Upper lobe of left lung (tissue), 6 donors: ENCODE measurements around the gene PKNOX2. TPM values are rescaled to one million over a fixed set of nuclear protein-coding genes. Genes with fewer than 3 reads are reported as not detected.

Source experiments
- ATAC-seq, 2 donors: fragments of 200-7000 bp; cut with Tn5 transposase; one replicate each; pipeline ENCODE4 v1.9.1; 2022; ENCODE audit warnings: mild to moderate bottlenecking in 2 of 2, moderate library complexity in 2 of 2; ENCODE audit not compliant: low FRiP score in 2 of 2
- DNase-seq, 2 donors: peaks; one replicate each; pipeline ENCODE4 v3.0.0-alpha.2; 2019 to 2020
- H3K27ac ChIP-seq, 4 donors: fragments of 200-600 bp; sonication (generic); one replicate each; pipeline ENCODE4 v1.5.1; 2016 to 2019
- H3K27me3 ChIP-seq, 4 donors: fragments of 200-600 bp; sonication (generic); one replicate each; pipeline ENCODE4 v1.5.1; 2017 to 2019
- H3K36me3 ChIP-seq, 4 donors: fragments of 200-600 bp; sonication (generic); one replicate each; pipeline ENCODE4 v1.5.1; 2016 to 2019
- H3K4me1 ChIP-seq, 4 donors: fragments of 200-600 bp; sonication (generic); one replicate each; pipeline ENCODE4 v1.5.1; 2018 to 2019
- H3K4me3 ChIP-seq, 4 donors: fragments of 200-600 bp; sonication (generic); one replicate each; pipeline ENCODE4 v1.5.1; 2017 to 2019; ENCODE audit warnings: mild to moderate bottlenecking in 2 of 4, moderate library complexity in 1 of 4
- H3K9me3 ChIP-seq, 4 donors: fragments of 200-600 bp; sonication (generic); one replicate each; pipeline ENCODE4 v1.5.1; 2018 to 2019
- CTCF ChIP-seq, 6 experiments: fragments of 450-650 bp in 4 of 6; fragments of 200-600 bp in 2 of 6; sonication (generic) in 2 of 6; IDR thresholded peaks; one replicate each; pipeline ENCODE4 v1.5.1; 2016 to 2019; ENCODE audit warnings: antibody characterized with exemption in 6 of 6
- EP300 ChIP-seq, 4 donors: sonication (generic); formaldehyde crosslinking; IDR thresholded peaks; one replicate each; pipeline ENCODE4 v1.5.1; 2017; ENCODE audit warnings: antibody characterized with exemption in 4 of 4, control low read depth in 2 of 4
- POLR2A ChIP-seq, 4 donors: fragments of 450-650 bp; IDR thresholded peaks; one replicate each; pipeline ENCODE4 v1.5.1; 2016 to 2017; ENCODE audit warnings: antibody characterized with exemption in 4 of 4, mild to moderate bottlenecking in 2 of 4
- POLR2AphosphoS5 ChIP-seq, 2 donors: sonication (generic); formaldehyde crosslinking; IDR thresholded peaks; one replicate each; pipeline ENCODE4 v1.5.1; 2017; ENCODE audit warnings: antibody characterized with exemption in 2 of 2
- WGBS, 2 donors: methylation state at CpG; one replicate each; pipeline ENCODE4 v1.1.5; 2017 to 2018; 5-methylcytosine and 5-hydroxymethylcytosine counted together
- total RNA-seq, 6 donors: library from RNA; depleted of rRNA in 4 of 6; stranded (reverse); fragments of >200 nt in 4 of 6; gene quantifications; one replicate each; pipeline versions ENCODE4 v1.1.0 to v1.2.1, GENCODE V29; 2016 to 2021
- donor health status: DM: no; HTN: no; CAD: no; lungs with moderate emphysema.
- donor health status: DM: no; HTN: yes; CAD: no; lungs with severe emphysema.

The PKNOX2 gene
- total RNA-seq, 6 donors from 2014 or later = 2.9 to 15.5 (median 8.4) TPM

- no peak for ATAC-seq
- Histone ChIP-seq H3K36me3 (no peaks in the 10 kb centered on the region), H3K27ac (no peak overlapping the region), H3K4me3 (no peak overlapping the region), H3K4me1 (peaks cover 0 to 3% (median 0%) of the 10 kb centered on the region in 4 donors), H3K9me3 (no peaks in the 10 kb centered on the region), H3K27me3 (no peaks in the 10 kb centered on the region)
- DNase-seq = no peak
- no peak for TF ChIP-seq POLR2AphosphoS5 (IDR thresholded peaks at IDR 0.05)
- TF ChIP-seq POLR2A (IDR thresholded peaks at IDR 0.05) = no peak
- TF ChIP-seq CTCF (IDR thresholded peaks at IDR 0.05) = no peak
- TF ChIP-seq EP300 (IDR thresholded peaks at IDR 0.05) = no peak
- 92 to 97% methylated on average over 4 of the region's 4 CpGs for WGBS, 2 donors
Observed at GRCh38 chr11:125193416-125193726, 28.8 kb downstream of the PKNOX2 start.

DNA sequence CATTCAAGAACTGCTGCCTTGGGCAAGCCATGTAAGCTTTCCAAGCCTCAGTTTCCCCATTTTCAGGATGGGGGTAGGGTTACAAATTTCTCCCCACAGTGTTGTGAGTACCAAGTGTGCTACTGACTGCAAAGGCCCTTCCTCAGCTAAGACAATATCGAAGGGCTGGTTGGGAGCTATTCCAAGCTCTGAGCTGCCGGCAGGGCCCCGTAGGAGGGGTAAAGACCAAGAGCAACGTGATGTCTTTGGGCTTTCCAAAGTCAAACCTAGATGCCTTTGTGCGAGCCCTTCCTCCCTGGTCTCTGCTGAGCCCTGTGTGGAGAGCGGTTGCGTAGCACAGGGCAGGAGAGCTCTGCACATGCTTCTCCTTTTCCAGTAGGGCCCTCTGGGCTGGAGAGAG lies 29.3 kb downstream of the PKNOX2 start:
- 69 to 93% methylated on average over 3 to 7 of the region's 7 CpGs for WGBS, 2 donors

GRCh38 chr11:125199915-125200314 lies 35.4 kb downstream of the PKNOX2 start:
- Histone ChIP-seq H3K36me3 (no peaks in the 10 kb centered on the region), H3K27me3 (no peaks in the 10 kb centered on the region), H3K27ac (no peak overlapping the region), H3K4me3 (no peak overlapping the region), H3K4me1 (peaks cover 0 to 2% (median 0%) of the 10 kb centered on the region in 4 donors), H3K9me3 (no peaks in the 10 kb centered on the region)
- TF ChIP-seq EP300 (IDR thresholded peaks at IDR 0.05) (no peak), CTCF (IDR thresholded peaks at IDR 0.05) (no peak), POLR2A (IDR thresholded peaks at IDR 0.05) (no peak), POLR2AphosphoS5 (IDR thresholded peaks at IDR 0.05) (no peak)
- 70 to 88% methylated on average over 1 to 2 of the region's 2 CpGs for WGBS, 2 donors
- no peak for ATAC-seq
- DNase-seq = no peak

More for the DNA sequence above, 29.3 kb downstream of the PKNOX2 start:
- Histone ChIP-seq H3K36me3 (no peaks in the 10 kb centered on the region), H3K4me1 (peaks cover 0 to 3% (median 0%) of the 10 kb centered on the region in 4 donors), H3K27ac (no peak overlapping the region), H3K4me3 (no peak overlapping the region), H3K27me3 (no peaks in the 10 kb centered on the region), H3K9me3 (no peaks in the 10 kb centered on the region)
- DNase-seq (no peak), ATAC-seq (no peak)
- TF ChIP-seq POLR2AphosphoS5 (IDR thresholded peaks at IDR 0.05) (no peak), CTCF (IDR thresholded peaks at IDR 0.05) (no peak), POLR2A (IDR thresholded peaks at IDR 0.05) (no peak), EP300 (IDR thresholded peaks at IDR 0.05) (no peak)

- H3K27ac ChIP-seq = no peak overlapping the region
- ATAC-seq = no peak
- no peak overlapping the region for H3K4me3 ChIP-seq
- no peak for DNase-seq
- no peaks in the 10 kb centered on the region for H3K9me3 ChIP-seq
- no peaks in the 10 kb centered on the region for H3K27me3 ChIP-seq
- 88 to 89% methylated on average over 11 of the region's 11 CpGs for WGBS, 2 donors
- H3K36me3 ChIP-seq = no peaks in the 10 kb centered on the region
- no peak for TF ChIP-seq CTCF (IDR thresholded peaks at IDR 0.05)
- TF ChIP-seq POLR2A (IDR thresholded peaks at IDR 0.05) = no peak
- no peak for TF ChIP-seq POLR2AphosphoS5 (IDR thresholded peaks at IDR 0.05)
- no peak for TF ChIP-seq EP300 (IDR thresholded peaks at IDR 0.05)
- H3K4me1 ChIP-seq = peaks cover 0 to 2% (median 0%) of the 10 kb centered on the region in 4 donors
Observed at GRCh38 chr11:125200441-125200840, 35.9 kb downstream of the PKNOX2 start.

- ATAC-seq (no peak), DNase-seq (no peak)
- H3K27me3 ChIP-seq = no peaks in the 10 kb centered on the region
- WGBS, 2 donors = 53 to 59% methylated on average over 10 of the region's 10 CpGs
- H3K4me1 ChIP-seq = peaks cover 0 to 2% (median 0%) of the 10 kb centered on the region in 4 donors
- no peak overlapping the region for H3K4me3 ChIP-seq
- no peaks in the 10 kb centered on the region for H3K36me3 ChIP-seq
- peak overlapping the region in 1 of 4 donors; percentile 35 for H3K27ac ChIP-seq
- H3K9me3 ChIP-seq = no peaks in the 10 kb centered on the region
- TF ChIP-seq EP300 (IDR thresholded peaks at IDR 0.05) (no peak), POLR2AphosphoS5 (IDR thresholded peaks at IDR 0.05) (no peak), POLR2A (IDR thresholded peaks at IDR 0.05) (no peak), CTCF (IDR thresholded peaks at IDR 0.05) (no peak)
Observed at GRCh38 chr11:125201525-125202141, 37.1 kb downstream of the PKNOX2 start.
